ENCODE results near the gene CHRDL2. TPM values are rescaled to one million over a fixed set of nuclear protein-coding genes. Genes with fewer than 3 reads are reported as not detected.

CHRDL2 gene
- total and polyA plus RNA-seq, 2 of the 13 experiments (the other 11 are each of a cell fraction or from before 2014, with no cell fraction given) = 0.04 TPM; not detected in 1

GRCh38 chr11:74734559-74734925, 3.3 kb upstream of the CHRDL2 start (continued):
- TF ChIP-seq KDM6A (CRISPR knock-in tag; IDR thresholded peaks at IDR 0.05; ENCODE audit: low read depth) = no peak
- TF ChIP-seq POLR2AphosphoS5 (IDR thresholded peaks at IDR 0.05; ENCODE audit: low read depth, low read length) = no peak
- TF ChIP-seq U2AF2 (IDR thresholded peaks at IDR 0.05; ENCODE audit: low read depth, low read length) = no peak
- TF ChIP-seq SNAPC2 (CRISPR knock-in tag; IDR thresholded peaks at IDR 0.05) = no peak
- TF ChIP-seq ZNF792 (CRISPR knock-in tag; IDR thresholded peaks at IDR 0.05) = no peak
- no peak for TF ChIP-seq TBL1XR1 (IDR thresholded peaks at IDR 0.05; ENCODE audit: borderline replicate concordance, low read length, partially characterized antibody)
- TF ChIP-seq EEA1 (CRISPR knock-in tag; IDR thresholded peaks at IDR 0.05; ENCODE audit: borderline replicate concordance) = no peak
- TF ChIP-seq NFKB2 (CRISPR knock-in tag; IDR thresholded peaks at IDR 0.05; ENCODE audit: borderline replicate concordance) = no peak
- TF ChIP-seq, protein P1, sequence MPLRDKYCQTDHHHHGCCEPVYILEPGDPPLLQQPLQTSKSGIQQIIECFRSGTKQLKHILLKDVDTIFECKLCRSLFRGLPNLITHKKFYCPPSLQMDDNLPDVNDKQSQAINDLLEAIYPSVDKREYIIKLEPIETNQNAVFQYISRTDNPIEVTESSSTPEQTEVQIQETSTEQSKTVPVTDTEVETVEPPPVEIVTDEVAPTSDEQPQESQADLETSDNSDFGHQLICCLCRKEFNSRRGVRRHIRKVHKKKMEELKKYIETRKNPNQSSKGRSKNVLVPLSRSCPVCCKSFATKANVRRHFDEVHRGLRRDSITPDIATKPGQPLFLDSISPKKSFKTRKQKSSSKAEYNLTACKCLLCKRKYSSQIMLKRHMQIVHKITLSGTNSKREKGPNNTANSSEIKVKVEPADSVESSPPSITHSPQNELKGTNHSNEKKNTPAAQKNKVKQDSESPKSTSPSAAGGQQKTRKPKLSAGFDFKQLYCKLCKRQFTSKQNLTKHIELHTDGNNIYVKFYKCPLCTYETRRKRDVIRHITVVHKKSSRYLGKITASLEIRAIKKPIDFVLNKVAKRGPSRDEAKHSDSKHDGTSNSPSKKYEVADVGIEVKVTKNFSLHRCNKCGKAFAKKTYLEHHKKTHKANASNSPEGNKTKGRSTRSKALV (CRISPR knock-in tag; IDR thresholded peaks at IDR 0.05) = no peak

DNA sequence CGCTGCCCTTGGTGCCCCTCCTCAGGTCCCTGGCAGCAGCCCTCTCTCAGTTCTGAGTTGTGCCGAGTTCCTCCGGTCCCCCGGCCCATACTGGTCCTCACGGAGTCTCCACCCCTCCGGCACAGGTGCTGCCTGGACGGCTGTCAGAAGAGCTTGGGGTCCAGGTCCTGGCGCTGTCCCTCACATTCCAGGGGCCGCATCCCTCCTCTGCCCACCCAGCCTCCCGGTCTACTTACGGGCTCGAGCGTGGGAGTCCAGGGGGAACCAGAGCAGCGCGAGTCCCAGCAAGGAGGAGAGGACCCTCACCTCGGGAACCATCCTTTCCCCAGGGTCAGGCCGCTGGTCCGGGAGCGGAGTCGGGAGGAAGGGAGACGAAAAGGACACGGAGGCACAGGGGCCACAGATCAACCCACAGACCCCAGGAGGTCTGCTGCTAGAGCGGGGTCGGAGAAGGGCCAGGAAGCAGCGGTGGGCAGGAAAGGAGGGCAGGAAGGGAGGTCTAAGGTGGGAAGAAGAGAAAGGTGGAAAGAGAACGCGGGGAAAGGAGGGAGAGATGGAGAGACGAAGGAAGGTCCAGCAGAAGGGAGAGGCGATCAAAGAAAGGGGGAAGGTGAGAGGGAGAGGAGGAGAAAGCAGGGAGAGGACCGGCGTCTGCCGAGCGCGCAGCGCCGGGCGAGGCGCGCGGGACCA, 510 bp downstream of the CHRDL2 start:
- no peaks in the 10 kb centered on the region for H3K79me2 ChIP-seq (ENCODE audit: insufficient read depth, low read length)
- peaks cover 2 to 66% of the 10 kb centered on the region in 2 experiments; a peak in 4 of 5 replicates for H3K27me3 ChIP-seq (ENCODE audit: control insufficient read depth in 1 of 2, insufficient read depth in 2 of 2, low read length in 2 of 2)
- H3K9ac ChIP-seq (ENCODE audit: insufficient read depth, low read depth, low read length) = no peak overlapping the region
- no peak overlapping the region for H3K4me3 ChIP-seq (replicated peaks in 1 of 3; ENCODE audit: insufficient read depth in 1 of 3, low read depth in 2 of 3, low read length in 3 of 3)
- H3K9me3 ChIP-seq (ENCODE audit: low read length) = no peaks in the 10 kb centered on the region
- intact Hi-C loops (cut with micrococcal nuclease; ENCODE audit: unreplicated experiment) = no loop called here
- BruUV-seq (replicated peaks) = no TSS peak
- peaks cover 53% of the 10 kb centered on the region for H3K4me1 ChIP-seq (ENCODE audit: insufficient read depth, low read length)
- FAIRE-seq = no peak
- WGBS (ENCODE audit: low lambda C conversion rate) = 45% methylated on average over 38 of the region's 40 CpGs
- ChIA-PET CTCF (ENCODE audit: low intra/inter-chr PET ratio, low total read pairs) (no interaction called here), POLR2A (no interaction called here)
- H2AFZ ChIP-seq (ENCODE audit: low read length) = no peak overlapping the region
- no peak for DNase-seq (ENCODE audit: low spot score)
- ATAC-seq = no peak
- no peak for TF ChIP-seq ZNF382 (CRISPR knock-in tag; IDR thresholded peaks at IDR 0.05; ENCODE audit: borderline replicate concordance)
- TF ChIP-seq AGO2 (optimal IDR thresholded peaks at IDR 0.05; ENCODE audit: low read depth, low read length) = no peak
- TF ChIP-seq ZMYM3 (CRISPR knock-in tag; IDR thresholded peaks at IDR 0.05) = no peak
- TF ChIP-seq, protein P1 (CRISPR knock-in tag; IDR thresholded peaks at IDR 0.05) = peak; percentile 2; the same call in 1 of the 2 replicates
- TF ChIP-seq ZNF33A (CRISPR knock-in tag; IDR thresholded peaks at IDR 0.05; ENCODE audit: borderline replicate concordance) = no peak
- 0 out of 2 replicates have a peak, but pooled peaks have one; percentile 3 for TF ChIP-seq ZNF687 (CRISPR knock-in tag; IDR thresholded peaks at IDR 0.05)
- H3K27ac ChIP-seq (ENCODE audit: extremely low read length, insufficient read depth, low read length) = no peak overlapping the region
- no peak overlapping the region for H3K4me2 ChIP-seq (ENCODE audit: low read depth, low read length)
- in situ Hi-C loops (cut with HindIII; ENCODE audit: extremely low pct_ligation_motif_present, low pct_unique_long_range_greater_than_20kb) = no loop called here
- H3K36me3 ChIP-seq (replicated peaks in 1 of 2; ENCODE audit: control insufficient read depth in 1 of 2, insufficient read depth in 2 of 2, low read length in 2 of 2) = no peaks in the 10 kb centered on the region
- H4K20me1 ChIP-seq (ENCODE audit: insufficient read depth, low read length) = no peaks in the 10 kb centered on the region
